ENCODE results near the gene MCAM. TPM values are rescaled to one million over a fixed set of nuclear protein-coding genes. Genes with fewer than 3 reads are reported as not detected.

MCAM gene
- total and polyA plus RNA-seq, 10 of the 15 experiments (the other 5 are each of a cell fraction or from before 2014, with no cell fraction given) = 3.1 to 19.7 (median 9.3) TPM

DNA sequence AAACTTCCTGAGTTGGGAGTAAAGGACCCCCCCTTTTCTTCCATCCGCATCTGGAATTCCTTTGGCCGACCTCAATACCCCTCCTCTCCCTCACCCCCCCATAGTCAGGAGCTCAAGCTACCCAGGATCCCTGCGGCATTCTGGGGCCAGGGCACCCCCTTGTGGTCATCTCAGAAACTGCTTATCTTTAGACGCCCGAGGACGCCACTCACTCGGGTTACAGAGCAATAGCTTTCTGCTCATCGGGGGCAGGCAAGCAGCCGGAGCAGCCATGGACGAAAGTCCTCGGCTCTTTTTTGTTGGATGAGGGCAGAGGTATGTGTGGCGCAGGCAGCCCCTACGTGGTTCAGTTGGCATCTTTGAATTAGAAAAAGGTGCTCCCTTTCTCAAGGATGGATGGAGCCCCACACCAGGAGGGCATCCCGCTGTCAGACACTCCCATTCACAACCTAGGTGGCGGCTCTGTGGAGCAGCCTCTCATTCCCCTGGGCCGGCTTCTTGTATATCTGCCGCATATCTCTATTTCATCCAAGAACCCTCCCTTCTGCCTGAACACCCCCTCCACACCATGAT, 21.5 kb upstream of the MCAM start (continued):
- TF ChIP-seq, protein P1, sequence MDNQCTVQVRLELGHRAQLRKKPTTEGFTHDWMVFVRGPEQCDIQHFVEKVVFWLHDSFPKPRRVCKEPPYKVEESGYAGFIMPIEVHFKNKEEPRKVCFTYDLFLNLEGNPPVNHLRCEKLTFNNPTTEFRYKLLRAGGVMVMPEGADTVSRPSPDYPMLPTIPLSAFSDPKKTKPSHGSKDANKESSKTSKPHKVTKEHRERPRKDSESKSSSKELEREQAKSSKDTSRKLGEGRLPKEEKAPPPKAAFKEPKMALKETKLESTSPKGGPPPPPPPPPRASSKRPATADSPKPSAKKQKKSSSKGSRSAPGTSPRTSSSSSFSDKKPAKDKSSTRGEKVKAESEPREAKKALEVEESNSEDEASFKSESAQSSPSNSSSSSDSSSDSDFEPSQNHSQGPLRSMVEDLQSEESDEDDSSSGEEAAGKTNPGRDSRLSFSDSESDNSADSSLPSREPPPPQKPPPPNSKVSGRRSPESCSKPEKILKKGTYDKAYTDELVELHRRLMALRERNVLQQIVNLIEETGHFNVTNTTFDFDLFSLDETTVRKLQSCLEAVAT (IDR thresholded peaks at IDR 0.05) = no peak
- no peak for TF ChIP-seq BCL11A (IDR thresholded peaks at IDR 0.05; ENCODE audit: low read depth, low read length)
- TF ChIP-seq, protein P2, sequence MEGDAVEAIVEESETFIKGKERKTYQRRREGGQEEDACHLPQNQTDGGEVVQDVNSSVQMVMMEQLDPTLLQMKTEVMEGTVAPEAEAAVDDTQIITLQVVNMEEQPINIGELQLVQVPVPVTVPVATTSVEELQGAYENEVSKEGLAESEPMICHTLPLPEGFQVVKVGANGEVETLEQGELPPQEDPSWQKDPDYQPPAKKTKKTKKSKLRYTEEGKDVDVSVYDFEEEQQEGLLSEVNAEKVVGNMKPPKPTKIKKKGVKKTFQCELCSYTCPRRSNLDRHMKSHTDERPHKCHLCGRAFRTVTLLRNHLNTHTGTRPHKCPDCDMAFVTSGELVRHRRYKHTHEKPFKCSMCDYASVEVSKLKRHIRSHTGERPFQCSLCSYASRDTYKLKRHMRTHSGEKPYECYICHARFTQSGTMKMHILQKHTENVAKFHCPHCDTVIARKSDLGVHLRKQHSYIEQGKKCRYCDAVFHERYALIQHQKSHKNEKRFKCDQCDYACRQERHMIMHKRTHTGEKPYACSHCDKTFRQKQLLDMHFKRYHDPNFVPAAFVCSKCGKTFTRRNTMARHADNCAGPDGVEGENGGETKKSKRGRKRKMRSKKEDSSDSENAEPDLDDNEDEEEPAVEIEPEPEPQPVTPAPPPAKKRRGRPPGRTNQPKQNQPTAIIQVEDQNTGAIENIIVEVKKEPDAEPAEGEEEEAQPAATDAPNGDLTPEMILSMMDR (IDR thresholded peaks at IDR 0.05 in 2 of 3, conservative IDR thresholded peaks at IDR 0.05 in 1 of 3; ENCODE audit: control insufficient read depth in 2 of 3, extremely low read depth in 1 of 3, insufficient read depth in 1 of 3, low read depth in 3 of 3, low read length in 3 of 3) = peak; percentile 75 to 79 (median 78)
- TF ChIP-seq JUND (IDR thresholded peaks at IDR 0.05; ENCODE audit: low read depth, low read length) = no peak
- no peak for TF ChIP-seq KDM1A (IDR thresholded peaks at IDR 0.05; ENCODE audit: borderline replicate concordance)
- TF ChIP-seq CHD1 (IDR thresholded peaks at IDR 0.05; ENCODE audit: low read depth, low read length) = no peak
- no peak for TF ChIP-seq JUNB (IDR thresholded peaks at IDR 0.05)
- TF ChIP-seq, protein P3, sequence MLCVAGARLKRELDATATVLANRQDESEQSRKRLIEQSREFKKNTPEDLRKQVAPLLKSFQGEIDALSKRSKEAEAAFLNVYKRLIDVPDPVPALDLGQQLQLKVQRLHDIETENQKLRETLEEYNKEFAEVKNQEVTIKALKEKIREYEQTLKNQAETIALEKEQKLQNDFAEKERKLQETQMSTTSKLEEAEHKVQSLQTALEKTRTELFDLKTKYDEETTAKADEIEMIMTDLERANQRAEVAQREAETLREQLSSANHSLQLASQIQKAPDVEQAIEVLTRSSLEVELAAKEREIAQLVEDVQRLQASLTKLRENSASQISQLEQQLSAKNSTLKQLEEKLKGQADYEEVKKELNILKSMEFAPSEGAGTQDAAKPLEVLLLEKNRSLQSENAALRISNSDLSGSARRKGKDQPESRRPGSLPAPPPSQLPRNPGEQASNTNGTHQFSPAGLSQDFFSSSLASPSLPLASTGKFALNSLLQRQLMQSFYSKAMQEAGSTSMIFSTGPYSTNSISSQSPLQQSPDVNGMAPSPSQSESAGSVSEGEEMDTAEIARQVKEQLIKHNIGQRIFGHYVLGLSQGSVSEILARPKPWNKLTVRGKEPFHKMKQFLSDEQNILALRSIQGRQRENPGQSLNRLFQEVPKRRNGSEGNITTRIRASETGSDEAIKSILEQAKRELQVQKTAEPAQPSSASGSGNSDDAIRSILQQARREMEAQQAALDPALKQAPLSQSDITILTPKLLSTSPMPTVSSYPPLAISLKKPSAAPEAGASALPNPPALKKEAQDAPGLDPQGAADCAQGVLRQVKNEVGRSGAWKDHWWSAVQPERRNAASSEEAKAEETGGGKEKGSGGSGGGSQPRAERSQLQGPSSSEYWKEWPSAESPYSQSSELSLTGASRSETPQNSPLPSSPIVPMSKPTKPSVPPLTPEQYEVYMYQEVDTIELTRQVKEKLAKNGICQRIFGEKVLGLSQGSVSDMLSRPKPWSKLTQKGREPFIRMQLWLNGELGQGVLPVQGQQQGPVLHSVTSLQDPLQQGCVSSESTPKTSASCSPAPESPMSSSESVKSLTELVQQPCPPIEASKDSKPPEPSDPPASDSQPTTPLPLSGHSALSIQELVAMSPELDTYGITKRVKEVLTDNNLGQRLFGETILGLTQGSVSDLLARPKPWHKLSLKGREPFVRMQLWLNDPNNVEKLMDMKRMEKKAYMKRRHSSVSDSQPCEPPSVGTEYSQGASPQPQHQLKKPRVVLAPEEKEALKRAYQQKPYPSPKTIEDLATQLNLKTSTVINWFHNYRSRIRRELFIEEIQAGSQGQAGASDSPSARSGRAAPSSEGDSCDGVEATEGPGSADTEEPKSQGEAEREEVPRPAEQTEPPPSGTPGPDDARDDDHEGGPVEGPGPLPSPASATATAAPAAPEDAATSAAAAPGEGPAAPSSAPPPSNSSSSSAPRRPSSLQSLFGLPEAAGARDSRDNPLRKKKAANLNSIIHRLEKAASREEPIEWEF (IDR thresholded peaks at IDR 0.05; ENCODE audit: insufficient replicate concordance, low read depth, low read length) = no peak
- no peak for TF ChIP-seq GATAD2B (conservative IDR thresholded peaks at IDR 0.05; ENCODE audit: low read depth)
- no peak for TF ChIP-seq MEF2A (IDR thresholded peaks at IDR 0.05; ENCODE audit: insufficient read depth, low read depth, low read length)
- no peak for TF ChIP-seq PAX5 (IDR thresholded peaks at IDR 0.05; ENCODE audit: borderline replicate concordance, low read depth, low read length)
- TF ChIP-seq MYB (IDR thresholded peaks at IDR 0.05; ENCODE audit: borderline replicate concordance, low read depth, low read length) = no peak
- TF ChIP-seq, protein P4, sequence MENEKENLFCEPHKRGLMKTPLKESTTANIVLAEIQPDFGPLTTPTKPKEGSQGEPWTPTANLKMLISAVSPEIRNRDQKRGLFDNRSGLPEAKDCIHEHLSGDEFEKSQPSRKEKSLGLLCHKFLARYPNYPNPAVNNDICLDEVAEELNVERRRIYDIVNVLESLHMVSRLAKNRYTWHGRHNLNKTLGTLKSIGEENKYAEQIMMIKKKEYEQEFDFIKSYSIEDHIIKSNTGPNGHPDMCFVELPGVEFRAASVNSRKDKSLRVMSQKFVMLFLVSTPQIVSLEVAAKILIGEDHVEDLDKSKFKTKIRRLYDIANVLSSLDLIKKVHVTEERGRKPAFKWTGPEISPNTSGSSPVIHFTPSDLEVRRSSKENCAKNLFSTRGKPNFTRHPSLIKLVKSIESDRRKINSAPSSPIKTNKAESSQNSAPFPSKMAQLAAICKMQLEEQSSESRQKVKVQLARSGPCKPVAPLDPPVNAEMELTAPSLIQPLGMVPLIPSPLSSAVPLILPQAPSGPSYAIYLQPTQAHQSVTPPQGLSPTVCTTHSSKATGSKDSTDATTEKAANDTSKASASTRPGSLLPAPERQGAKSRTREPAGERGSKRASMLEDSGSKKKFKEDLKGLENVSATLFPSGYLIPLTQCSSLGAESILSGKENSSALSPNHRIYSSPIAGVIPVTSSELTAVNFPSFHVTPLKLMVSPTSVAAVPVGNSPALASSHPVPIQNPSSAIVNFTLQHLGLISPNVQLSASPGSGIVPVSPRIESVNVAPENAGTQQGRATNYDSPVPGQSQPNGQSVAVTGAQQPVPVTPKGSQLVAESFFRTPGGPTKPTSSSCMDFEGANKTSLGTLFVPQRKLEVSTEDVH (IDR thresholded peaks at IDR 0.05; ENCODE audit: low read depth, partially characterized antibody) = peak; percentile 27
- no peak for TF ChIP-seq PAX8 (IDR thresholded peaks at IDR 0.05)
- no peak for TF ChIP-seq NR2C2 (IDR thresholded peaks at IDR 0.05; ENCODE audit: borderline replicate concordance, control insufficient read depth, insufficient read length, low read depth)

Measured in GM12878 (cell line).